Measurements from ENCODE around the gene CWC15.

Gene CWC15

GRCh38 chr11:94912806-94913205 lies 60.5 kb downstream of the CWC15 start:
- DNase-seq = no peak

Data from NCI-H187 treated with DMSO at 0.1 percent for 48 hours (cell line).